Brain pericyte (primary cell): ENCODE results near the gene MAP2K5.

ENCODE experiments used
- DNase-seq: peaks from one replicate; pipeline ENCODE4 v3.0.0-alpha.2; 2012; ENCODE audit warnings: low read depth, low spot score

The MAP2K5 gene

GRCh38 chr15:67781907-67782690, 239.6 kb downstream of the MAP2K5 start:
- DNase-seq: no peak

- DNase-seq: no peak
Observed at GRCh38 chr15:67782691-67782991, 240.1 kb downstream of the MAP2K5 start.

GRCh38 chr15:67783303-67783702, 240.8 kb downstream of the MAP2K5 start:
- no peak for DNase-seq

- no peak for DNase-seq
Observed at GRCh38 chr15:67784090-67784781, 241.7 kb downstream of the MAP2K5 start.

- DNase-seq: no peak
Observed at GRCh38 chr15:67784856-67785430, 242.4 kb downstream of the MAP2K5 start.

GRCh38 chr15:67785431-67785830, 242.9 kb downstream of the MAP2K5 start:
- no peak for DNase-seq

- DNase-seq: no peak
Observed at GRCh38 chr15:67786646-67787045, 244.1 kb downstream of the MAP2K5 start.

GRCh38 chr15:67788986-67789385, 246.5 kb downstream of the MAP2K5 start:
- DNase-seq: no peak

GRCh38 chr15:67790610-67791319, 248.3 kb downstream of the MAP2K5 start:
- no peak for DNase-seq

- no peak for DNase-seq
Observed at GRCh38 chr15:67792250-67792942, 249.9 kb downstream of the MAP2K5 start.

- DNase-seq: no peak
Observed at GRCh38 chr15:67794832-67795574, 252.5 kb downstream of the MAP2K5 start.

GRCh38 chr15:67796196-67797127, 254.0 kb downstream of the MAP2K5 start:
- DNase-seq: no peak

GRCh38 chr15:67799801-67800205, 257.3 kb downstream of the MAP2K5 start:
- no peak for DNase-seq

GRCh38 chr15:67801142-67801541, 258.6 kb downstream of the MAP2K5 start:
- DNase-seq: no peak

- no peak for DNase-seq
Observed at GRCh38 chr15:67801926-67802914, 259.7 kb downstream of the MAP2K5 start.

GRCh38 chr15:67803299-67803698, 260.8 kb downstream of the MAP2K5 start:
- no peak for DNase-seq

GRCh38 chr15:67803996-67804843, 261.7 kb downstream of the MAP2K5 start:
- no peak for DNase-seq
